NCI-H2227 (cell line): ENCODE data around the gene SOX5.

ENCODE experiments used
- DNase-seq: peaks from one replicate; lab custom pipeline; 2025; ENCODE audit not compliant: unreplicated experiment; lab: John Stamatoyannopoulos, UW

Gene SOX5

GRCh38 chr12:23949348-23950209 is at the start of gene SOX5:
Gene SOX5 (minus strand): TSS chr12:23949670. CDS start chr12:23949601, 69 bp downstream.
- peak; percentile 42 for DNase-seq

- DNase-seq = no peak
Measured at GRCh38 chr12:23987046-23987445, 37.6 kb upstream of the SOX5 start.

- no peak for DNase-seq
Measured at GRCh38 chr12:23980826-23981225, 31.4 kb upstream of the SOX5 start.

DNA sequence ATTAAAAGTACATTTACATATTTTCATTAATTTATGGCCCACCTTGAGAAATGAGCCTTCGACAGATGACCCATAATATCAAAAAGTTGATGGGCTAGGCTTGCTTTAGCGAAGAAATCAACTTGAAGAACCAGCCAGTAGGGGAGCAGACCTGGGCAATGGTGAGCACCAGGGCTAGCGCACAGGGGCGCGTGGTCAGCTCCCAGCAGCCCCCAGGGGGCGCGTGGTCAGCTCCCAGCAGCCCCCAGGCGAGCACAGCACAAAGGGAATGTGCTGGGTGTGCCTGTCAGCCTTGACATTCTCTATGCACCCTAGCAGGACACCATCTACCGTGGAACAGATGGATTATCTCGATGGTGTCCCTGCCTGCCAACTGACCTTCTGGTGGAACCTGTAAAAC is 15.3 kb upstream of the SOX5 start:
- DNase-seq = no peak

- DNase-seq = no peak
Measured at GRCh38 chr12:23959826-23960225, 10.4 kb upstream of the SOX5 start.

GRCh38 chr12:23954332-23954731 is 4.9 kb upstream of the SOX5 start:
- no peak for DNase-seq

DNA sequence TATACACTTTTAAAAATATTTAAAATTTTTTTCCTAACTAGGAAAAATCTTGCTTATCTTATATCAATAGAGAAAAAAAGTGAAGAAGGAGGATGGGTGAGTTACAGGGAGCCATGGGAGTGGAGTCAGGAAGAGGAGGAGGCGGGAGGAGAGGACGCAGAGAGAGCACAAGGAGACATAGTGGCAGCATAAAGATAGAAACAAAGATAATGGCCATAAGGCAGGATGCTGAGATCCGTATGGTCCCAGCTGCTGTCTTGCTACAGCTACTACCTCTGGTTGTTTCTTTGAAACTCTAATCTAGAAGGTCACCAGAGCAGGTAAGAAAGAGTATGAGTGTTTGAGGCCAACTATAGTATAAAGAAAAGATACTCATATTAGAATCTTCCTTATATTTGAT is 2.6 kb upstream of the SOX5 start:
- DNase-seq = no peak

- DNase-seq = peak; percentile 29
Measured at GRCh38 chr12:23950775-23951451, 1.4 kb upstream of the SOX5 start.

DNA sequence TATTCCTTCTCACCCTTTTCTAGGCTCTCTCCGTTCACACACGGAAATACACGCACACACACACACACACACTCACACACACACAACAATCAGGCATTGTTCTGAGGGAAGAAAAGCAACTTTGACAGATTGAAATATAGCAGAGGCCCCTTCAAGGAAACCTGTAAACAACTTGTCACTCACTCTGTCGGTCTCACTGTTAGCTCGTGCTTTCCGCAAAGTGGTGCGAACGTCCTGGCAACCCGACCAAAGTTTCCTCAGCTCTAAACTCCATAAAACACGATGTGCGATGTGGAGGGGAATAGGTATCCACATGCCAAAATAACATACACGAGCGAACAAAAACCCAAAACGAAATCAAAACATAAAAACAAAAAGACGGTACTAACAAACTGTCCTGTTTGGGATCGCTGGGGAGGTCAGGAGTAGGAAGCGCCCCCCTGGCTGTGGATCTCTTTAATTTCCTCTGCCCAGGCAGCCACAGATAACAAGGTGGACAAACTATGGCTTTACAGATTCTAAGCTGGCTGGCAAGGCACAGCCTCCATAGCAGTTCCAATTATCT is 822 bp upstream of the SOX5 start:
- DNase-seq = no peak

DNA sequence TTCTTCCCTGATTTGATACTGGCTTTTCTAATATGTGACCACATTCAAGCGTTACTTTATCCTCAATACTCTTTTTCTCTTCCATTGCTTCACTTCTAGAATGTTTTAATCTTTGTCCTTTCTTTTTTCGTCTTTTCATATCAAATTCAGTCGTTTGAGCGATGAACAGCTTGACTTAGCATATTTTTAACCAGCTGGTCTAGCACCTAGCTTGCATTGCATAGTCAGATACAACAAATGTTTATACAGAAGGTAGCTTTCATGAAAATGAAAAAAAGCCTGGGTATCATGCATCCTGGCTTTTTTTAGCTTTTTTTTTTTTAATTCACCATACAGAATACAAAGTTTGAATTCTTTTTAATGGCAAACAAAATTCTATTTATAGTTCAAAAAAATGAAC is 1.2 kb downstream of the SOX5 start:
- DNase-seq = no peak

DNA sequence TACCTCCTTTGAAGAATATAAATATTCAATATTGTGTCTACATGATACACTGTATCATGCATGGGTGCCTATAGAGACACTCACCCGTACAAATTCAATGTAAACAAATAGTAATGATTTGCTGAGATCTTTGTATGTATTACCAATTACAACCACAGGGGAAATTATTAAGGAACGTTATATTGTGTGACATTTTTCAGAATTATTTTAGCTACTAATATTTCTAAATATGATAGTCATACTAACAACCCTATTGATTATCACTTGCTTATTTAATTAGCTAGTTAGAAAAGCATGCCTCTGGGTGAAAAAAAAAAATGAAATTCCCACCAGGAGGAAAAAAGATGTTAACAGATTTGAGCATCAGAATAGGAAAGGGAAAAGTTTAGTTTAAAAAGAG is 2.1 kb downstream of the SOX5 start:
- DNase-seq = no peak

DNA sequence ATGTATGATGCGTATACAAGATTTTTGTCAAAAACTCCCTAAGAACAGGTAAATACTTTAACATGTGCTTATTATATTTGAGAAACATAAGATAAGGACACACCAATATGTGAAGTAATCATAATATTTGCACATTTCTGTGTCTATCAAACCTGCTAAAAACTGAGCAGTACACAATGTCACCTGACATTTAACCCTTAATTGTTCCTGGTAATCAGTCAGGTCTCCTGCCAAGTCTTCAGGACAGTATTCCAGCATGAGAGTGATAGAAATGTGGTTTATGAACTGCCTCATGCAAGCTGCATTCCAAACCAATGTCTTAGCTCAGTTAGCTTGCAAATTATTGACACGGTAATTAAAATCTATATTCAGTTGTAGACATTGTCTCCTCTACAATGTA is 4.2 kb downstream of the SOX5 start:
- DNase-seq = no peak

- DNase-seq = no peak
Measured at GRCh38 chr12:23944067-23944466, 5.4 kb downstream of the SOX5 start.

DNA sequence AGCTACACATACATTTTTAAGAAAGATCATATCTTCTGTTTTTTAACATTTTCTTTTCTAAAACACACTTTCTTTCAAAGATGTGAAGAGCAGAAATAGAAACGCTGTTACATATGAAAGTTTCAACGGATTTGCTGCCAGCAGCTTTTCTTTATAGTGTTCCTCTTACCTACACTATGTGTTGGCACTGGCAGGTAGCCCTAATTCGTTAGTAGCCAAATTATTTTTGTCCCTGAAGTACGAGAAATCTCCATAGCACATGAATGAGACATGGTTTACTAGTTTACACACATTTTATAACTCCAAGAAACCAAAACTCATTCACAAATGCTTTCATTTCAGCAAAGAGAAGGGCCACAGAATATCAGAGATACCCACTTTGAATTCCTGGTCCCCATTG is 6.6 kb downstream of the SOX5 start:
- no peak for DNase-seq

DNA sequence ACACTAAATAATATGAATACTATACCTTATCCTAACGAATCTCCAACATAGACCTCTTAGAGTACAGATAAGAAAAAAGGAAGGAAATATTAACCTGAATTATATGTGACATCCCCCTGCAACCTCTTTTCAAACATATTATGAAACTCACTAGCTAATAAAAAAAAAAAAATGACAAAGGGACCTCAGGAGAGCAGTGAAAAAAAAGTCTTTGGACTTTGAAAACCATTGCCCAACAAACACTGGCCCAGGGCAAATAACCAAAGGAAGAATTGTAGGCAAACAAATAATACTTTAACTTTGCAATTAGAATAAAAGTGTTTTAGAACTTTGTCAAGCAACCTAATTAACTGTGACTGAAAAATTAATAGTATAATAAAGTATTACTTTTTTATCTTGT is 7.7 kb downstream of the SOX5 start:
- no peak for DNase-seq

GRCh38 chr12:23938422-23938821 is 11.0 kb downstream of the SOX5 start:
- DNase-seq = no peak

GRCh38 chr12:23931176-23931575 is 18.3 kb downstream of the SOX5 start:
- DNase-seq = no peak

DNA sequence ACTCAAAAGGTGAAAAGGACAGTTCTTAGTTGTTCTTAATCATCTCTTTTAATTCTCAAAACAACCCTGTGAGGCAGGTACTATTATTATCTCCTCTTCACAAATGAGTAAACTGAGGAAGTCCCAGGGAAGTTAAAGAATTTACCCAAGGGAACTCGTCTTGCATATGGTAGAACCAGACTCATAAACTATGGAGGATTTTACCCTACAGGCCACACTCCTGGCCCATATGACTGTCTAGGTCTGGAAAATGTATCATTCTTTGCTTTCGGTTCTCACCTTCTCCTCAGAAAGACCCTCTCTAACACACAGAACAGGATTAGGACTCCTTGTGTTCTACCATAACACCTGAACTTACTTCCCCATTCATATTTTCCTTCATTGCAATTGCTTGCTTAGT is 18.9 kb downstream of the SOX5 start:
- no peak for DNase-seq

DNA sequence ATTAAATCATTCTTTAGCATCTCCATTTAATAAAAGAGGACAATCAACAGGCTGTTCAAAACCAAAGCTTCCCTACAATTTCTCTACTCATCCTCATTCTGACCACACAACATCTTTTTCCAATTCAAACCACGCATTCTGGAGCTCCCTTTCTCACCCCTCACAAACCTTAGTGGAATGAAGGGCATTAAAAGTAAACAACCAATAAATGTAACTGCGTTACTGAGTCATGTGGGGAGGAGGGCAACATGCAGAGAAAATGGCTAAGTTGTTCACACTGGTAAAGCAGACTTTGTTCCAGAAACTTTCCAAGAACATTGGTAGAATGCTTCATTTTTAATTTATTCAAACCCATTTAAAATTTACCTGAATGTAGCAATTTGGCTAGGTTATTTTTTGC is 19.6 kb downstream of the SOX5 start:
- DNase-seq = no peak

DNA sequence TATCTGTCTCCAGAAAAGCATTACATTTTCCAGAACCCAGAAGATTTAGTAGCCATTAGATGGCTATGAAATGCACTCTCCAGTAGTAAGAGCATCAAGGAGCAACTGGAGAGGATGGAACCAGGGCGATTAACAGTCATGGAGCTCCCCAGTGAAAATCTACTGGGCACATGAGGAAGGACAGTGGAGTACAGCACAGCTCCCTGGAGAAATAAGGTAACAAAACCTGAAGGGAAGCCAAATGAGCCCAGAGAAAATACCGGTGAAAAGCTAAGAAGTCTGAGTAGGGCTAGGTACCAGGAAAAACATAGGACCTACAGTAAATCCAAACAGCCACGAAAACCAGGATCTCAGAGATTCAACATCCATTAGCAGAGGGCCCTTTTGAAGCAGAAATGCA is 21.6 kb downstream of the SOX5 start:
- no peak for DNase-seq

GRCh38 chr12:23921099-23921856 is 28.2 kb downstream of the SOX5 start:
- no peak for DNase-seq

- DNase-seq = no peak
Measured at GRCh38 chr12:23911574-23911973, 37.9 kb downstream of the SOX5 start.
